Subcutaneous abdominal adipose tissue (tissue), 5 donors: ENCODE data around the gene RBFOX2.

Source experiments
- H3K27ac ChIP-seq: one replicate; pipeline ENCODE4 v1.7.0; 2013; ENCODE audit warnings: low read depth, mild to moderate bottlenecking, inconsistent platforms, low read length, moderate library complexity
- H3K27me3 ChIP-seq, 5 donors: one replicate each; pipeline ENCODE4 v1.7.0; 2013; ENCODE audit warnings: low read length in 5 of 5, inconsistent platforms in 1 of 5; ENCODE audit not compliant: control insufficient read depth in 5 of 5, insufficient read depth in 4 of 5
- H3K36me3 ChIP-seq, 5 donors: one replicate each; pipeline ENCODE4 v1.7.0; 2013; ENCODE audit warnings: low read length in 5 of 5; ENCODE audit not compliant: control insufficient read depth in 5 of 5, insufficient read depth in 5 of 5
- H3K4me1 ChIP-seq, 5 donors: one replicate each; pipeline ENCODE4 v1.7.0; 2013; ENCODE audit warnings: low read length in 5 of 5, mild to moderate bottlenecking in 3 of 5, moderate library complexity in 1 of 5; ENCODE audit not compliant: control insufficient read depth in 5 of 5, insufficient read depth in 5 of 5
- H3K4me3 ChIP-seq, 5 donors: one replicate each; pipeline ENCODE4 v1.7.0; 2013; ENCODE audit warnings: low read length in 5 of 5, low read depth in 1 of 5
- H3K9ac ChIP-seq, 5 donors: one replicate each; pipeline ENCODE4 v1.7.0; 2013; ENCODE audit warnings: low read length in 5 of 5, mild to moderate bottlenecking in 4 of 5, moderate library complexity in 3 of 5
- H3K9me3 ChIP-seq, 5 donors: one replicate each; pipeline ENCODE4 v1.7.0; 2013; ENCODE audit warnings: low read length in 5 of 5; ENCODE audit not compliant: control insufficient read depth in 5 of 5
- donor health status: healthy.
- donor health status: healthy.
- donor health status: healthy.
- donor health status: healthy.
- donor health status: healthy.

RBFOX2 gene

GRCh38 chr22:35835998-35836691 is 192.5 kb downstream of the RBFOX2 start:
- Histone ChIP-seq H3K27ac (peak overlapping the region; percentile 93), H3K27me3 (no peaks in the 10 kb centered on the region), H3K9me3 (no peaks in the 10 kb centered on the region), H3K9ac (peak overlapping the region in 4 of 5 donors; percentile 54 to 74 (median 62)), H3K4me3 (peak overlapping the region; percentile 47 to 74 (median 58)), H3K36me3 (no peaks in the 10 kb centered on the region), H3K4me1 (peaks cover 10 to 58% (median 51%) of the 10 kb centered on the region in 5 donors)

- Histone ChIP-seq H3K9ac (peak overlapping the region in 4 of 5 donors; percentile 54 to 74 (median 63)), H3K4me1 (peaks cover 10 to 53% (median 48%) of the 10 kb centered on the region in 5 donors), H3K9me3 (no peaks in the 10 kb centered on the region), H3K36me3 (no peaks in the 10 kb centered on the region), H3K27me3 (no peaks in the 10 kb centered on the region), H3K27ac (peak overlapping the region; percentile 93), H3K4me3 (peak overlapping the region; percentile 47 to 74 (median 58))
Observed at GRCh38 chr22:35835267-35835997, 193.2 kb downstream of the RBFOX2 start.

DNA sequence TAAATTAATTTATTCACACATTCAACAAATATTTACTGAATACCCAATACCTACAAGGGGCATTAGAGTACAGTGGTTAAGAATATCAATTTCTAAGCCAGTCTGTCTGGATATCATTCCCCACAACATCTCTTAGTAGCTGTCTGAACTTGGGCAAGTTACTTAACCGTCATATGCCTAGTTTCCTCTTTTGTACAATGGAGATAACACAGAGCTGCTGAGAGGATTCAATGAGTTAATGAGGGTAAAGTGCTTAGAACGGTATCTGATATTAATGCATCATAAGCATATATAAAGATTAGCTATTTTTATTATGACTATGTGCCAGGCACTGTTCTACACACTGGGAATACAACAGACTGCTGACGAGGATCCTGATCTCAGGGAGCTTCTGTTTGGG is 194.6 kb downstream of the RBFOX2 start:
- no peaks in the 10 kb centered on the region for H3K27me3 ChIP-seq
- H3K4me3 ChIP-seq: no peak overlapping the region
- peak overlapping the region; percentile 93 for H3K27ac ChIP-seq
- peaks cover 6 to 44% (median 36%) of the 10 kb centered on the region in 5 donors for H3K4me1 ChIP-seq
- H3K9ac ChIP-seq: peak overlapping the region in 1 of 5 donors; percentile 13
- H3K9me3 ChIP-seq: no peaks in the 10 kb centered on the region
- no peaks in the 10 kb centered on the region for H3K36me3 ChIP-seq

- Histone ChIP-seq H3K27me3 (no peaks in the 10 kb centered on the region), H3K9ac (no peak overlapping the region), H3K4me1 (peaks cover 4 to 13% (median 11%) of the 10 kb centered on the region in 5 donors), H3K4me3 (no peak overlapping the region), H3K27ac (no peak overlapping the region), H3K36me3 (no peaks in the 10 kb centered on the region), H3K9me3 (no peaks in the 10 kb centered on the region)
Observed at GRCh38 chr22:35830305-35830704, 198.3 kb downstream of the RBFOX2 start.

GRCh38 chr22:35824256-35824655 is 204.4 kb downstream of the RBFOX2 start:
- H3K4me1 ChIP-seq: peaks cover 0 to 3% (median 0%) of the 10 kb centered on the region in 5 donors
- no peaks in the 10 kb centered on the region for H3K9me3 ChIP-seq
- no peak overlapping the region for H3K9ac ChIP-seq
- no peaks in the 10 kb centered on the region for H3K27me3 ChIP-seq
- H3K36me3 ChIP-seq: no peaks in the 10 kb centered on the region
- no peak overlapping the region for H3K27ac ChIP-seq
- H3K4me3 ChIP-seq: no peak overlapping the region

DNA sequence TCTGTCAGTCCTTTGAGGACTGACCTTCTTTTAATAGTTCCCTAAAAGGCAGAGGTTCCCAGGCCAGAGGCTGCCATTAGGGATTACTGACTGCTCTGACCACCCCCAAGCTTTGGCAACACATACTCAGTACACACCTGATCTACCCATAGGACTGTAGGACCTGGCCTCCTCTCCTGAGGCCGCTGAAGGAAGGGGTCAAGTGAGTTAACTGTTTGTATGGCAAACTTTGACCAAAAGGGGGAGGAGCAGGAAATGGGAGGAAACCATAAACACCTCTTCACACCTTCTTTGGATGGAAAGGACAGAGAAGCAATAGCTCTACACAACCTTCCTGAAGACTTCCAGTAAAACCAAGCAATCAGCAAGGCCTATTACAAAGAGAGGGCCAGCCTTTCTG is 207.0 kb downstream of the RBFOX2 start:
- peaks cover 0 to 8% (median 3%) of the 10 kb centered on the region in 5 donors for H3K4me1 ChIP-seq
- H3K9ac ChIP-seq: no peak overlapping the region
- no peak overlapping the region for H3K27ac ChIP-seq
- no peaks in the 10 kb centered on the region for H3K27me3 ChIP-seq
- H3K36me3 ChIP-seq: no peaks in the 10 kb centered on the region
- no peaks in the 10 kb centered on the region for H3K9me3 ChIP-seq
- H3K4me3 ChIP-seq: no peak overlapping the region

GRCh38 chr22:35819421-35819820 is 209.2 kb downstream of the RBFOX2 start:
- H3K27me3 ChIP-seq: no peaks in the 10 kb centered on the region
- peaks cover 0 to 8% (median 3%) of the 10 kb centered on the region in 5 donors for H3K4me1 ChIP-seq
- H3K36me3 ChIP-seq: no peaks in the 10 kb centered on the region
- no peaks in the 10 kb centered on the region for H3K9me3 ChIP-seq
- no peak overlapping the region for H3K9ac ChIP-seq
- H3K4me3 ChIP-seq: no peak overlapping the region
- H3K27ac ChIP-seq: peak overlapping the region; percentile 10

DNA sequence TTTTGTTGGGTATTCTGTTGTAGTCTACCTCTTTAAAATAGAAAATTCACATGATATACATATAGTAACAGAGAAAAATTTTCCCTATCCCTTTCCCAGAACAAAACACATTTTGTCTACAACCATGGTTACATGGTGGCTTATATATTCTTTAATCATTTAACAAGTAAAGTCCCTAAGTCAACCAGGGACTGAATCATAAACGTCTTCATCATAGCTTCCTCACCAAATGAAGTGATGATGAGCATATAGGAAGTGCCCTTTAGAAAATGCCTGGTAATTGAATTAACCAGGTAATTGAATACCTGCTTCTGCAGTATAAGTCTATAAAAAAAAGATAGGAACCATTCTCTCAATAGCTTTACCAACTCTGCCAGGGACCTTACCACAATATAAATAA is 209.7 kb downstream of the RBFOX2 start:
- Histone ChIP-seq H3K9me3 (no peaks in the 10 kb centered on the region), H3K36me3 (no peaks in the 10 kb centered on the region), H3K4me1 (peaks cover 0 to 8% (median 3%) of the 10 kb centered on the region in 5 donors), H3K9ac (no peak overlapping the region), H3K27me3 (no peaks in the 10 kb centered on the region), H3K4me3 (no peak overlapping the region), H3K27ac (no peak overlapping the region)

- Histone ChIP-seq H3K36me3 (peaks cover 12 to 18% (median 16%) of the 10 kb centered on the region in 5 donors), H3K27me3 (no peaks in the 10 kb centered on the region), H3K4me1 (peaks cover 0 to 7% (median 0%) of the 10 kb centered on the region in 5 donors), H3K27ac (no peak overlapping the region), H3K9ac (no peak overlapping the region), H3K9me3 (peaks cover 0 to 6% (median 3%) of the 10 kb centered on the region in 5 donors), H3K4me3 (no peak overlapping the region)
Observed at GRCh38 chr22:35812600-35812999, 216.0 kb downstream of the RBFOX2 start.

DNA sequence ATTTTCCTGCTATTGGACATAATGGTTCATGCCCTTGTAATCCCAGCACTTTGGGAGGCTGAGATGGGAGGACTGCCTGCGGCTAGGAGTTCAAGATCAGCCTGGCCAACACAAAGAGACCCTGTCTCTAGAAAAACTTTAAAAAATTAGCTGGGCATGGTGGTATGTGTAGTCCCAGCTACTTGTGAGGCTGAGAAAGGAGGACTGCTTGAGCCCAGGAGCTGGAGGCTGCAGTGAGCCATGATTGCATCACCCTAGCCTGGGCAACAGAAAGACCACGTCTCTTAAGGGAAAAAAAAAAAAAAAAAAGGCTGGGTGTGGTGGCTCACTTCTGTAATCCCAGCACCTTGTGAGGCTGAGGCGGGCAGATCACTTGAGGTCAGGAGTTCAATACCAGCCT is 217.0 kb downstream of the RBFOX2 start:
- Histone ChIP-seq H3K4me3 (no peak overlapping the region), H3K27ac (no peak overlapping the region), H3K4me1 (no peaks in the 10 kb centered on the region), H3K9ac (no peak overlapping the region), H3K27me3 (no peaks in the 10 kb centered on the region), H3K9me3 (peaks cover 0 to 6% (median 3%) of the 10 kb centered on the region in 5 donors), H3K36me3 (peaks cover 12 to 18% (median 16%) of the 10 kb centered on the region in 5 donors)
